K562 (cell line): ENCODE data around the gene NET1. TPM values are rescaled to one million over a fixed set of nuclear protein-coding genes. Genes with fewer than 3 reads are reported as not detected.
A peak's percentile ranks its signal among the peaks of the same experiment; 100 is the strongest.

Source experiments
- ADNP ChIP-seq: fragments of 200-800 bp; sonication (Bioruptor generic); IDR thresholded peaks from 2 replicates; pipeline ENCODE4 v1.6.1; 2016; ENCODE audit warnings: missing genetic modification characterization, missing compliant biosample characterization
- CHD1 ChIP-seq: fragments of 200-600 bp; sonication (generic); IDR thresholded peaks from one replicate; pipeline ENCODE4 v1.6.1; 2012; ENCODE audit warnings: mild to moderate bottlenecking, moderate library complexity, low read length, inconsistent platforms
- CREB5 ChIP-seq: fragments of 250-450 bp; sonication (Bioruptor Pico); IDR thresholded peaks from 2 replicates; pipeline ENCODE4 v1.5.0; 2020; ENCODE audit warnings: mild to moderate bottlenecking
- FOXJ3 ChIP-seq: sonication (generic); formaldehyde crosslinking; IDR thresholded peaks from 2 replicates; pipeline ENCODE4 v1.4.0; 2020; ENCODE audit warnings: mild to moderate bottlenecking, missing genetic modification reagents
- HDAC6 ChIP-seq: IDR thresholded peaks from 2 replicates; pipeline ENCODE4 v1.6.1; 2012; ENCODE audit warnings: low read depth, mild to moderate bottlenecking, control low read depth, inconsistent platforms, low read length, moderate library complexity
- HNRNPH1 ChIP-seq: fragments of 200-400 bp; formaldehyde crosslinking; optimal IDR thresholded peaks from 2 replicates; pipeline ENCODE3; 2017; ENCODE audit warnings: low read depth, mild to moderate bottlenecking, low read length, moderate library complexity
- LARP7 ChIP-seq: fragments of 450-650 bp; IDR thresholded peaks from 2 replicates; pipeline ENCODE4 v1.6.1; 2016
- NFATC3 ChIP-seq: fragments of 450-650 bp; IDR thresholded peaks from 2 replicates; pipeline ENCODE4 v1.6.1; 2017; ENCODE audit warnings: mild to moderate bottlenecking
- PATZ1 ChIP-seq: fragments of 250-450 bp; sonication (Bioruptor Pico); IDR thresholded peaks from 2 replicates; pipeline ENCODE4 v1.5.0; 2020; ENCODE audit warnings: mild to moderate bottlenecking, borderline replicate concordance
- PHB2 ChIP-seq: fragments of 450-650 bp; IDR thresholded peaks from 2 replicates; pipeline ENCODE4 v1.6.1; 2017; ENCODE audit warnings: low read depth
- POLR3A ChIP-seq: IDR thresholded peaks from 2 replicates; pipeline ENCODE4 v1.6.1; 2011; ENCODE audit warnings: borderline replicate concordance, mild to moderate bottlenecking, moderate library complexity; ENCODE audit not compliant: insufficient read length, insufficient read depth; ENCODE audit errors: extremely low read depth
- RNF219 ChIP-seq: fragments of 250-450 bp; sonication (Bioruptor Pico); IDR thresholded peaks from 2 replicates; pipeline ENCODE4 v1.5.0; 2022; ENCODE audit warnings: mild to moderate bottlenecking
- SMAD2 ChIP-seq: fragments of 150-350 bp; IDR thresholded peaks from 2 replicates; pipeline ENCODE4 v1.6.1; 2014; ENCODE audit warnings: low read depth, mild to moderate bottlenecking, low read length
- SP1 ChIP-seq: sonication (generic); formaldehyde crosslinking; IDR thresholded peaks from 2 replicates; pipeline ENCODE4 v1.8.1; 2022; ENCODE audit warnings: mild to moderate bottlenecking, missing genetic modification reagents
- ZNF124 ChIP-seq: sonication (generic); formaldehyde crosslinking; IDR thresholded peaks from 2 replicates; pipeline ENCODE4 v1.8.1; 2022; ENCODE audit warnings: missing genetic modification reagents
- ZNF609 ChIP-seq: sonication (generic); formaldehyde crosslinking; IDR thresholded peaks from 2 replicates; pipeline ENCODE4 v1.8.1; 2023; ENCODE audit warnings: missing genetic modification reagents, mild to moderate bottlenecking, borderline replicate concordance
- polyA plus RNA-seq, 8 experiments: library from polyadenylated mRNA; depleted of rRNA in 4 of 8; stranded (reverse) in 5 of 8; unstranded in 3 of 8; fragments of >200 nt; fragmentation: Nextera tagmentation in 2 of 8; fragmentation: Illumina TruSeq in 1 of 8; extraction: Ambion mirVana in 2 of 8; extraction: Trizol in 1 of 8; gene quantifications; 2 replicates each; pipeline versions ENCODE4 v1.2.1 to v1.2.3, GENCODE V29; 2011 to 2014; ENCODE audit warnings: inconsistent platforms in 1 of 8, missing spikeins in 1 of 8
- total RNA-seq, 7 experiments: library from RNA; depleted of rRNA in 6 of 7; stranded (reverse); fragments of >200 nt in 6 of 7; fragmentation: Illumina TruSeq in 2 of 7; extraction: Trizol in 2 of 7; gene quantifications; 2 replicates each; pipeline versions ENCODE4 v1.2.1 to v1.2.3, GENCODE V29; 2011 to 2021; ENCODE audit warnings: low replicate concordance in 1 of 7

Gene NET1
- total and polyA plus RNA-seq, 9 of the 15 experiments (the other 6 are each of a cell fraction or from before 2014, with no cell fraction given): 47.4 to 258 (median 106) TPM

GRCh38 chr10:5461914-5462840 is 49.8 kb downstream of the NET1 start (continued):
- TF ChIP-seq POLR3A (no peak), CHD1 (no peak), ADNP (no peak), SMAD2 (no peak), HNRNPH1 (no peak), ZNF124 (CRISPR knock-in tag) (no peak), HDAC6 (no peak), PATZ1 (peak; percentile 84; the same call in 1 of the 2 replicates), ZNF609 (CRISPR knock-in tag) (no peak), NFATC3 (no peak), FOXJ3 (CRISPR knock-in tag) (no peak), PHB2 (no peak), CREB5 (peak; percentile 79; the same call in 1 of the 2 replicates), SP1 (CRISPR knock-in tag) (no peak), RNF219 (CRISPR knock-in tag) (no peak), LARP7 (peak; percentile 28; the same call in 1 of the 2 replicates)
